HL-60 (cell line): ENCODE data around the gene NAAA.

Source experiments
- REST ChIP-seq: IDR thresholded peaks from 2 replicates; pipeline ENCODE4 v1.6.1; 2012; ENCODE audit warnings: low read depth; ENCODE audit not compliant: insufficient replicate concordance
- TF ChIP-seq, protein P1 (sequence below): IDR thresholded peaks from one replicate; pipeline ENCODE4 v1.5.1; 2011; ENCODE audit warnings: low read length, control low read depth, inconsistent platforms; ENCODE audit not compliant: insufficient read depth

GRCh38 chr4:75867130-75867529 lies 73.7 kb downstream of the NAAA start:
- TF ChIP-seq, protein P1, sequence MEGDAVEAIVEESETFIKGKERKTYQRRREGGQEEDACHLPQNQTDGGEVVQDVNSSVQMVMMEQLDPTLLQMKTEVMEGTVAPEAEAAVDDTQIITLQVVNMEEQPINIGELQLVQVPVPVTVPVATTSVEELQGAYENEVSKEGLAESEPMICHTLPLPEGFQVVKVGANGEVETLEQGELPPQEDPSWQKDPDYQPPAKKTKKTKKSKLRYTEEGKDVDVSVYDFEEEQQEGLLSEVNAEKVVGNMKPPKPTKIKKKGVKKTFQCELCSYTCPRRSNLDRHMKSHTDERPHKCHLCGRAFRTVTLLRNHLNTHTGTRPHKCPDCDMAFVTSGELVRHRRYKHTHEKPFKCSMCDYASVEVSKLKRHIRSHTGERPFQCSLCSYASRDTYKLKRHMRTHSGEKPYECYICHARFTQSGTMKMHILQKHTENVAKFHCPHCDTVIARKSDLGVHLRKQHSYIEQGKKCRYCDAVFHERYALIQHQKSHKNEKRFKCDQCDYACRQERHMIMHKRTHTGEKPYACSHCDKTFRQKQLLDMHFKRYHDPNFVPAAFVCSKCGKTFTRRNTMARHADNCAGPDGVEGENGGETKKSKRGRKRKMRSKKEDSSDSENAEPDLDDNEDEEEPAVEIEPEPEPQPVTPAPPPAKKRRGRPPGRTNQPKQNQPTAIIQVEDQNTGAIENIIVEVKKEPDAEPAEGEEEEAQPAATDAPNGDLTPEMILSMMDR: no peak
- no peak for TF ChIP-seq REST
